Stimulated activated naive B cell treated with anti-CD40 and anti-IgM and Interleukin-4, amounts not matched to agents 10 μg/mL and 1 μg/mL and 100 μg/mL, for 72 hours (primary cell): Measurements from ENCODE around the gene LRRK1.

Experiments
- ATAC-seq, 2 donors: fragments of 150-1000 bp; cut with Tn5 transposase; replicated peaks; 2 replicates each; pipeline ENCODE4 v1.10.0; 2021; ENCODE audit warnings: moderate library complexity in 1 of 2
- DNase-seq: peaks from one replicate; pipeline ENCODE4 v3.0.0; 2021
- H3K27ac Mint-ChIP-seq: one replicate; pipeline ENCODE4 v1.8.0; 2022; ENCODE audit warnings: mild to moderate bottlenecking, mixed read lengths
- H3K27me3 Mint-ChIP-seq, 2 donors: one replicate each; pipeline ENCODE4 v1.8.0; 2022; ENCODE audit warnings: mixed read lengths in 2 of 2
- H3K36me3 Mint-ChIP-seq, 2 donors: one replicate each; pipeline ENCODE4 v1.8.0; 2022; ENCODE audit warnings: mixed read lengths in 2 of 2, mild to moderate bottlenecking in 1 of 2
- H3K4me1 Mint-ChIP-seq, 2 donors: one replicate each; pipeline ENCODE4 v1.8.0; 2022; ENCODE audit warnings: mixed read lengths in 2 of 2, mild to moderate bottlenecking in 1 of 2
- H3K4me3 Mint-ChIP-seq, 2 donors: one replicate each; pipeline ENCODE4 v1.8.0; 2022; ENCODE audit warnings: mild to moderate bottlenecking in 2 of 2, mixed read lengths in 2 of 2, moderate library complexity in 1 of 2
- H3K9me3 Mint-ChIP-seq, 2 donors: one replicate each; pipeline ENCODE4 v1.8.0; 2022; ENCODE audit warnings: mixed read lengths in 2 of 2, mild to moderate bottlenecking in 1 of 2

Gene LRRK1

DNA sequence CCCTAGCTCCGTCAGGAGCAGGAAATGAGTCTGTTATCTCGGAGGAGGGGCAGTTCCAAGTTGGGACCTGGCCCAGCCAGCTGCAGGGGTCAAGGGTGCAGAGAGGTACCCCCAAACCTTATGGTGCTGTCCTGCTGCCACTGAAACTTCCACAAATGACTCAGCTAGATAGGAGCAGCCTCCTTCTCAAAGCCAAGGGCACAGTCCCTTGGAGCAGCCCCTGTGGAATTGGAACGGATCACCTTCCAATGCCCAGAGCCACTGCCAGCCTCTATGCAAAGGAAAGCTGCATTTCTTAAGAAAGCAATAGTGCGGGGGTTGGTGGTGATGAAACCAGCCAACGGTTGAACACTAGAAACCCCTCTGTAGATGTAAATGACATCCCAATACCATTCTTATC lies 19.6 kb upstream of the LRRK1 start:
- Mint-ChIP-seq H3K4me3 (no peak overlapping the region), H3K4me1 (peaks cover 5 to 7% of the 10 kb centered on the region in 2 donors), H3K27me3 (peaks cover 20 to 32% of the 10 kb centered on the region in 2 donors), H3K36me3 (no peaks in the 10 kb centered on the region), H3K9me3 (no peaks in the 10 kb centered on the region), H3K27ac (no peak overlapping the region)
- ATAC-seq (no peak), DNase-seq (no peak)

DNA sequence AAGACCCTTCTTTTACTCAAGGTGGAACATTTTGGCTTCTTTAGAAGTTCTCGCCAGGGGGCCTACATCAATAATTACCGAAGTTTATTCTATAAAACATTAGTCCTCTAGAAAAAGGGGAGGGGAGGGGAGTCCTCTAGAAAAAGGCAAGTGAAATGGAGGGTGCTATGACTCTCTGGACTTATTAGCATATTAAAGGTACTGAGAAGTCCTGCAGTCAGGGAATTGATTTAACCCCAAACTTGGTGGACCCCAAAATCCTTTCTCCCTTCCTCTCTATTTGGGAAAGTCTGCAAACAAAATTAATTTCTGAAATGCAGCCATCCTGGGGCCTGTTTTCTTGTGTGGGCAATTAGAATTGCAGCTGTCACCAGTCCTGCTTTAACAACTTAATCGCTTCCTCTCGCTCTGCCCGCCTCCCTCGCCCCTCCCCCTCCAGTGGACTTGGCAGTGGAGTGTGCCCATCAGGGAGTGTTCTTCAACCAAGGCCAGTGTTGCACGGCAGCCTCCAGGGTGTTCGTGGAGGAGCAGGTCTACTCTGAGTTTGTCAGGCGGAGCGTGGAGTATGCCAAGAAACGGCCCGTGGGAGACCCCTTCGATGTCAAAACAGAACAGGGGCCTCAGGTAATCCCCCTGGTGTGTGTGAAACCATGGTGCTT lies 18.9 kb upstream of the LRRK1 start:
- Mint-ChIP-seq H3K9me3 (no peaks in the 10 kb centered on the region), H3K27ac (no peak overlapping the region), H3K4me1 (peaks cover 5 to 7% of the 10 kb centered on the region in 2 donors), H3K27me3 (peaks cover 20 to 27% of the 10 kb centered on the region in 2 donors), H3K4me3 (no peak overlapping the region), H3K36me3 (no peaks in the 10 kb centered on the region)
- DNase-seq: no peak
- no peak for ATAC-seq

DNA sequence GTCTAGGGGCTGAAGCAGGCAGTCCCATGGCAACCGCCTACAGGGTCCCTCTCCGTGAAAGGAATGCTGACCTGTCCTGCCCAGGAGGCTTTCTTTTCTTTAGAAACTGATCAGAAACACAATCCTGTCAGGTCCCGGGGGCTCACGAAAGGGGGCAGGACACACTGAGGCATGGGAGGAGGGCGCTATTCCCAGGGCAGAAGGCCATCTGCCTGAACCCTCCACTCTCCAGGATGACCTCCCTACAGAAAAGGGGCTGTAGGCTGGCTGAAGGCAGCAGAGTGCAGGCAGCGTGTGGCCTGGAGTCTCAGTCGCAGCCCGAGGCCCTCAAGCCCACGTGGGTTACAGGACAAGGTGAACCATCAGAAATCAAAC lies 18.4 kb upstream of the LRRK1 start:
- Mint-ChIP-seq H3K27me3 (peaks cover 20 to 23% of the 10 kb centered on the region in 2 donors), H3K36me3 (no peaks in the 10 kb centered on the region), H3K27ac (no peak overlapping the region), H3K4me1 (peaks cover 5 to 7% of the 10 kb centered on the region in 2 donors), H3K4me3 (no peak overlapping the region), H3K9me3 (no peaks in the 10 kb centered on the region)
- ATAC-seq (no peak), DNase-seq (no peak)

DNA sequence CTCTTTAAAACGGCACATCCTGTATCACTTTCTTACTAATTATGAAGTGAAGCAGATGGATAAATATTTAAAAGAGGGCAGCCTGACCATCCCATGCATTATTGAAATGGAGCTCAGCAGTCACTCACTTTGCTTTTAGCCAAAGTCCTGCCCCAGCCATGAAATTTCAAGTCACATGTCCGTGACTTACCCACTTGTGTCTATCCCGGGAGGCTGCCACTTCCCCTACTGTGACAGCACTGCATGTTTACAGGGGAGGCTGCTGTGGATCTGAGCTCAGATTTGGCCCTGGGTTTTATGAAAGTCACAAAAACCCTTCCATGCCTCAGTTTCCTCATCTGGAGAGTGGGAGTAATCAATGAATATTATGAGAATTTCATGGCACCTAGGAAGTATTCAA lies 17.9 kb upstream of the LRRK1 start:
- ATAC-seq (no peak), DNase-seq (no peak)
- H3K27ac Mint-ChIP-seq: no peak overlapping the region
- no peaks in the 10 kb centered on the region for H3K9me3 Mint-ChIP-seq
- no peak overlapping the region for H3K4me3 Mint-ChIP-seq
- H3K36me3 Mint-ChIP-seq: no peaks in the 10 kb centered on the region
- H3K27me3 Mint-ChIP-seq: peaks cover 20 to 23% of the 10 kb centered on the region in 2 donors
- peaks cover 5 to 7% of the 10 kb centered on the region in 2 donors for H3K4me1 Mint-ChIP-seq

DNA sequence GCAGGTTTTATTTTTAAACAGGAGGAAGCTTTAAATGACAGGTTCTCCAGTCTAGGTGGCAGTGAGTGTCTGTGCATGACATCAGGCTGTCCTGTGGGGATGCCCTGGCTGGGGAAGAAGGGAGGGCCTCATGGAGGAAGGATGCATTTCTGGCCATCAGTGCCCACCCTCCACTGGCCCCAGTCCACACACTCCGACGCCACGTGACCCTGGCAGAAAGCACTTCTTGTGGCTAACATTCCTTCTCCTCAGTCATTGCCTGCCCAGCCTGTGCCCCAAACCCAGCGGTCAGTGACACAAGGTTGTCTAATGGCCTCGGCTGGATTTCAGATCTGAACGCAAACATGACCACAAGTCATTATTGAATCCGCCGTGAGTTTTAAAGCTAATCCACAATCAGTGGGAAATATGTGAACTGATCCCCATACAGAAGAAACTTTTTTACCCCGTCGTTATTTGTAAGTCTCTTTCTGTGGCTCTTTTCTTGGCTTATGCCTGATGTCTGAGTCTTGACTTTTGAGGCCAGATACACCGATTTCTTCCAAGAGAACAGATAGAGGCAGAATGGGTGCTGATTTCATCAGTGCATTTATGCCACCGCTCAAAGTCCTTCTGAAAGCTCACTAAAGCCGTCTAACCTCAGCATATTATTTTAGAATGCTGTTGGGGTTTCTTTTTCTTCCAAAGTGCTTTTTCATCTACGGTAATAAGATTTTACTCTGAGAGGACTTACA lies 17.3 kb upstream of the LRRK1 start:
- DNase-seq: no peak
- Mint-ChIP-seq H3K36me3 (no peaks in the 10 kb centered on the region), H3K27ac (no peak overlapping the region), H3K4me3 (peak overlapping the region in 1 of 2 donors; percentile 21), H3K27me3 (peaks cover 20 to 22% of the 10 kb centered on the region in 2 donors), H3K9me3 (no peaks in the 10 kb centered on the region), H3K4me1 (peaks cover 5 to 7% of the 10 kb centered on the region in 2 donors)
- ATAC-seq: no peak

DNA sequence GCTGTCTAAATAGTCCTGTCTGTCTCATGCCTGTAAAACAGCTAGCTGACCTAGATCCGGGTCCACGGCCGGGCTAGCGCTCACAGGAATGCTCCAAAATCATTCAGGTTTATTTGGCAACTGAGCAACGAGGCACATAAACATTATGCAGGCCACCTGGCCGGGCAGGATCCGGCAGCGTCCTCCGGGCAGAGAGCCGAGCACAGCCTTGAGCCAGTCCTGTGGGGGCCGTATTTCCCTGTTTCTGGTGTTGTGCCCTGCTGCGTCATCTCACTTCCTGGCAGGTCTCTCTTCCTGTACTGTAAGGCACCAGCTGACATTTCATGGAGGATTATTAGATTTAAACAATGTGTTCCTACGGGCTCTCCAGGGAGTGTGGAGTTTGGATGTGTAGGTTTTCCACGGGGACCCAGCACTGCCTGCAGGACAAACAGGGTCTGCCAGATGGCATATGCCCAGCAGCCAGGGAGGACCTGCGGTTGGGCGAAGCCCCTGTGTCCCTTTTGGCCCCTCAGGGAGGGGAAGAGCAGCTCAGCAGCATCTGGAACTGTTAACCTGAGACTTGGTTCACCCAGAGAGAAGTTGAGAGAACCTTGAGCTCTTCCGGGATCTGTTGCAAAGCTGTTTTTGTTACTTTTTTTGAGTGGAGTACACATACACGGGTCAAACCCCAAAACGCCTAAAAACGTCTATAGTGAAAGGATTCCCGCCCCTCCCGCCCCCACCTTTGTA lies 16.6 kb upstream of the LRRK1 start:
- Mint-ChIP-seq H3K27me3 (peaks cover 15 to 16% of the 10 kb centered on the region in 2 donors), H3K4me1 (peaks cover 5 to 7% of the 10 kb centered on the region in 2 donors), H3K9me3 (no peaks in the 10 kb centered on the region), H3K36me3 (no peaks in the 10 kb centered on the region), H3K27ac (peak overlapping the region; percentile 37), H3K4me3 (peak overlapping the region; percentile 21 to 49)
- DNase-seq (no peak), ATAC-seq (peak; percentile 69 to 77)

DNA sequence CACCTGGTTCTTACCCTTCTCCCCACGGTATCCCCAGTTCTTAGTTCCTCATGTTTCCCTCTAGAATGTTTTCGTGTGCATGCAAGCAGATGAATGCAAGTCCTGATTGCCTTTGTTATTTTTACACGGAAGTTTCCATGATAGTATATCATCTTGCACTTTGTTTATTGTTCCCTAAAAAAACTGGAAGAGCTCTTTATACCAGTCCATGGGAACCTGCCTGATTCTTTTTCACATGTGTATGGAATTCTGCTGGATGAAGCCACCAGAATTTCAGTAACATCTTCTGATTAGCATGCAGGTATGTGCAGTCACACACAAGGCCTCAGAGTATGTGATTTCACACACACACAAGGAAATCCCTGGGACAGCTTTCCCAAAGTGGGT lies 16.0 kb upstream of the LRRK1 start:
- H3K4me3 Mint-ChIP-seq: no peak overlapping the region
- peaks cover 9 to 12% of the 10 kb centered on the region in 2 donors for H3K27me3 Mint-ChIP-seq
- no peaks in the 10 kb centered on the region for H3K36me3 Mint-ChIP-seq
- no peaks in the 10 kb centered on the region for H3K9me3 Mint-ChIP-seq
- no peak for ATAC-seq
- no peak for DNase-seq
- peaks cover 5 to 7% of the 10 kb centered on the region in 2 donors for H3K4me1 Mint-ChIP-seq
- peak overlapping the region; percentile 10 for H3K27ac Mint-ChIP-seq

DNA sequence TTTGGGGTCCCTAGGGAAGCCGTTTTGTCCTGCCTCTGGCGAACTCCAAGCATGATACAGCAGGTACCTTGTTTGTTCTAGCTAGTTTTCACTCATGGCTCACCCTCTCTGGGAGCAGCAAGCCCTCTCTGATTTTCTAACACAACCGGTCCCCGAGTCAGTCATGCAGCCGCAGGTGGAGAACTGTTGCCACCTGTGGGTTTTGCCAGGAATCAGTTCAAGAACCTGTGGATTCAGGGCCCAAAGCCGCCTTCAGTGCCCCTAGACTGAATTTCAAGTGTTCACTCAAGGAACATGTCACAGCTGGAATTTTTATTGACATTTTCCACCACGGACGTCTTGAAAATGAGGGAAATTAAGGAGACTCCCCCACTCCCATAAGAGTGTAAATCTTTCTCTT lies 13.3 kb upstream of the LRRK1 start:
- H3K4me1 Mint-ChIP-seq: peaks cover 5 to 7% of the 10 kb centered on the region in 2 donors
- ATAC-seq: no peak
- H3K27me3 Mint-ChIP-seq: peaks cover 9% of the 10 kb centered on the region in 2 donors
- no peak for DNase-seq
- H3K27ac Mint-ChIP-seq: no peak overlapping the region
- H3K4me3 Mint-ChIP-seq: no peak overlapping the region
- no peaks in the 10 kb centered on the region for H3K36me3 Mint-ChIP-seq
- no peaks in the 10 kb centered on the region for H3K9me3 Mint-ChIP-seq

DNA sequence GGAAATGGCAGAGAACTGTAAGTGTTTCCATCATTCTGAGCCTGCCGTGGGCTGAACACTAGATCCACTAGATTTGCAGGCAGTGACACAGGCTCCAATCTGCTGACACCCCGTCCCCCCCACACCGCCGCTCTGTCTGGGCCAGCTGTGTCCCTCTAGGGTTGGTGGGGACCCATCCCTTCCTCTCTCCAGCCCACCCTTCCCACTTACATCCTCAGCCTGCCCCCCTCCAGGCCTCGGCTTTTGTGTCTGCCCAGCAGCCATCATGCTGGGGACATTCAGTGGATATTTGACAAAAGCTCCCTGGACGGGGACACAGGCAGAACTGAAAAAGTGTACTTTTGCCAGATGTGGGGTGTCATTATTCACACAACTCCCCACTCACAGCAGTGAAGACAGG lies 10.7 kb upstream of the LRRK1 start:
- no peak for ATAC-seq
- DNase-seq: no peak

DNA sequence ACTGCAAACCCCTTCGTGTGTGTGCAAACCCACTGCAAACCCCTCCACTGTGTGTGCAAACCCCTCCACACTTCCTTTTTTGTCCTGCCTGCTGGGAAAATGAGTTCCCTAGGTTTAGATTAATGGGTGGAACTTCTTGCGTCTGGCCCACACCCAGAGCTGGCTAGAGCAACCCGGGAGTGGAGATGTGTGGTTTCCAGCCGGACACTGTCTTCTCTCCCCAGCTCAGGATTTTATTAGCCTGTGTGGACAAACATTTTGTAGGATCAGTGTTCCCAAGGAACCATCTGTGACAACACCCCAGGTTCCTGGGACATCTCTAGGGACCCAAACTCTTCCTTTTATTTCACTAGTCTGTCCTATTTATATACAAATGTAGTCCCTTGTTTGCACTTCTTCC lies 9.6 kb upstream of the LRRK1 start:
- no peak for DNase-seq
- peaks cover 9 to 15% of the 10 kb centered on the region in 2 donors for H3K27me3 Mint-ChIP-seq
- peaks cover 10 to 19% of the 10 kb centered on the region in 2 donors for H3K36me3 Mint-ChIP-seq
- H3K4me3 Mint-ChIP-seq: no peak overlapping the region
- no peak for ATAC-seq
- no peaks in the 10 kb centered on the region for H3K4me1 Mint-ChIP-seq
- peaks cover 0 to 3% of the 10 kb centered on the region in 2 donors for H3K9me3 Mint-ChIP-seq
- H3K27ac Mint-ChIP-seq: no peak overlapping the region

More for the DNA sequence above, 10.7 kb upstream of the LRRK1 start:
- Mint-ChIP-seq H3K9me3 (peaks cover 0 to 2% of the 10 kb centered on the region in 2 donors), H3K36me3 (peaks cover 7 to 10% of the 10 kb centered on the region in 2 donors), H3K27ac (no peak overlapping the region), H3K4me3 (no peak overlapping the region), H3K4me1 (no peaks in the 10 kb centered on the region), H3K27me3 (peaks cover 9% of the 10 kb centered on the region in 2 donors)

DNA sequence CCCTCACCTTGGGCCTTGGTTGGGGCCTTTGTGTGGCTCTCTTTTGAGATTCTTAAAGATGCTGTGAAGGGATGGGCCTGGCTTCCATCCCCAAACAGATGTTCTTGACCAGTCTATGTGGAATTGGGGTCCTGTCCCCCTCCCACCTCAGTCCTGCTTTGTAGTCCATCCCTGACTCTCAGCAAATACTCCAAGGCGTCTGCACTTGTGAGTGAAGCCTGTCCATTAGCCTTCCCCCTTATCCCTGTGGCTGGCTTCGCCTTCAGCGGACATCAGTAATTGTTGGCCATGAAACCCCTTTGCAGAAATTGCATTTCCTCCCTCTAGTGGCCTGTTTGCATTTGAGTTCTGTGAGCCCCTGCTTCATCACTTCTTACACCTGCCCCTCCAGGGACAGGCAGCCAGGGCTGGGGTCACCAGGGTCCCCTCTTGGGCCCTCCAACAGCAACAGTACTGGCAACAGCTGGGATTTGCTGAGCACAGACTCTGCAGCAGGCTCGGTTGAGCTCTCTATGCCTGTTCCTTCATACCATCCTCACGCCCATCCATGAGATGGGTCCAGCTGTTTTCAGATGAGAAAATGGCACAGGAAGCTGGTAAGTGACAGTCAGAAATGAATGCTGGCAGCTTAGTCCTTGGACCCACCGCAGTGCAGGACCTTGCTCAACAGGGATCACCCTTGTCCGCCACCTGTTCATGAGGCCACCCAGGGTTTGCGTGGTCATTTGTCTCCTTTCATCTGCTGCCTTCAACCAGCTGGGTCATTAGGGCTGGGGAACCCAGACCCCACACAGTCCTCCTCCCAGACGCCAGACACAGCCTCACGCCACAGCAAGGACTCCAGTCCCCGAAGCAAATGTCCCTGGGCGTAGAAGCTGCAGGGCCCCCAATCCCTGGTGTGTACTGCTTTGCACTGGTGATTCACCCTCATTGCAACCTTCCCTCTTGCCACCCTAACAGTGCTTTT lies 8.9 kb upstream of the LRRK1 start:
- peaks cover 0 to 3% of the 10 kb centered on the region in 2 donors for H3K9me3 Mint-ChIP-seq
- no peaks in the 10 kb centered on the region for H3K4me1 Mint-ChIP-seq
- H3K4me3 Mint-ChIP-seq: no peak overlapping the region
- no peak overlapping the region for H3K27ac Mint-ChIP-seq
- peaks cover 9 to 17% of the 10 kb centered on the region in 2 donors for H3K27me3 Mint-ChIP-seq
- ATAC-seq: no peak
- H3K36me3 Mint-ChIP-seq: peaks cover 10 to 19% of the 10 kb centered on the region in 2 donors
- DNase-seq: no peak

DNA sequence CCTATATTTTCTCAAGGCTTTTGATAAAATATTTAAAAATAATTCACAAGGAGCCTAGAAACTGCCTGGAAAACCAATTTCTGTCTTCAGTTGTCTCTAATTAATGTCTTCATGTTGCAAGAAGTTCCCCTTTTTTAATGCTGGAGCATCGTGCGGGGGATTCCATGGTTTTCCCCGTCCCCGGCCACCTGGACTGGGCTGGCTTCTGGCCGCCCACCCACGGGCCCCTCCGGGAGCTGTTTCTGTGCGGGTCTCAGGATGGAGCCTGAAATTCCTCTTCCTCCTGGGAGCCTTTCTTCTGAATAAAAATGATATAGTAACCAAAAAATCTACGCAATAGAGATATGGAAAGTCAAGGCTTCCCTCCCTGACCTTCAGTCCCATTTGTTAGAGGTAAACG lies 8.1 kb upstream of the LRRK1 start:
- Mint-ChIP-seq H3K36me3 (peaks cover 10 to 19% of the 10 kb centered on the region in 2 donors), H3K27me3 (peaks cover 9 to 17% of the 10 kb centered on the region in 2 donors), H3K4me3 (no peak overlapping the region), H3K27ac (no peak overlapping the region), H3K4me1 (no peaks in the 10 kb centered on the region), H3K9me3 (peaks cover 0 to 3% of the 10 kb centered on the region in 2 donors)
- DNase-seq: no peak
- no peak for ATAC-seq

DNA sequence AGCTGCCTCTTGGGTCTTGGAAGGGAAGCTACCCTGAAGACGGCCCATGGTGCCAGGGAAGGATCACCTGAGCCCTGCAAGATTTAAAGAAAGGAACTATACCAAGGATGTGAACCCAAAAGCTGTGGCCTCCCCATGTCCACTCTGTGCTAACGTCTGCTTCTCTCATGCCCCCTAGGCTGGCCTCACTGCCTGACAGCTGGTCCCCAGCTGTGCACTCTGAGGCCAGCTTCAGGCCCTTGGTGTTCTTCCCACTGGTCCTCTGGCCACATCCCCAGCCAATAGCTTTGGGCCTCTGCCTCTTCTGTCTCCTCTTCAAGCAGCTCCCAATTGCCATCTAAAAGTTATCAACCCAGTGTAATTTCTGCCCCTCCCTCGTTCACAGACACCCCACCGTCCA lies 5.2 kb upstream of the LRRK1 start:
- Mint-ChIP-seq H3K4me1 (peaks cover 7 to 13% of the 10 kb centered on the region in 2 donors), H3K9me3 (peaks cover 0 to 3% of the 10 kb centered on the region in 2 donors), H3K4me3 (no peak overlapping the region), H3K27me3 (peaks cover 9 to 17% of the 10 kb centered on the region in 2 donors), H3K27ac (no peak overlapping the region), H3K36me3 (peaks cover 10 to 19% of the 10 kb centered on the region in 2 donors)
- DNase-seq (no peak), ATAC-seq (no peak)
